AG08396 (cell line): ENCODE measurements around the gene HCK.

Experiments
- DNase-seq: peaks from one replicate; pipeline ENCODE4 v3.0.0; 2012; ENCODE audit warnings: low spot score, mixed read lengths

The HCK gene

DNA sequence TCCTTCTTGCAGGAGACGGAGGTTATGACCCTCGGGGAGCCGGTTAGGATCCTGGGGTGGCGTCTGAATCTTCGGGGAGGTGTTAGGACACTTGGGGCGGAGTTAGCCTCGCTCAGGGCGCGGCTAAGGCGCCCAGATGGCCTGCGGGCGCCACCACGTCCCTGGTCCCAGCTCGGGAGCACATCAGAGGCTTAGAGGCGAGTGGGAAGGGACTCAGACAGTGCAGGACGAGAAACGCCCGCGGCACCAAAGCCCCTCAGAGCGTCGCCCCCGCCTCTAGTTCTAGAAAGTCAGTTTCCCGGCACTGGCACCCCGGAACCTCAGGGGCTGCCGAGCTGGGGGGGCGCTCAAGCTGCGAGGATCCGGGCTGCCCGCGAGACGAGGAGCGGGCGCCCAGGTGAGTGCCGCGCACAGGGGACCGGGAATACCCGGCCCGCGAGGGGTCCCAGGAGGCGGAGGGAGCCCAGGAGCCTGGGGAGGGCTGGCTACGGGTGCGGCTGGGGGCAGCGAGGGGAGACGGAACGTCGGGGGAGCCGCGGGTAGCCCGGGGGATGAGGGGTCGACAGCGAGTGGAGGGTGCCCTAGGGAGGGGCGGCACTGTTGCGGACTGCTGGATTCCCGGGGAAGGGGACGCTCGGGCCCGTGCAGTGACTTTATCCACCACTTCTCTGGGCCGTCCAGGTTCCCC, at the start of gene HCK:
Gene HCK (plus strand): TSS at position 153 of the 688 bp plus-strand sequence.
- no peak for DNase-seq

DNA sequence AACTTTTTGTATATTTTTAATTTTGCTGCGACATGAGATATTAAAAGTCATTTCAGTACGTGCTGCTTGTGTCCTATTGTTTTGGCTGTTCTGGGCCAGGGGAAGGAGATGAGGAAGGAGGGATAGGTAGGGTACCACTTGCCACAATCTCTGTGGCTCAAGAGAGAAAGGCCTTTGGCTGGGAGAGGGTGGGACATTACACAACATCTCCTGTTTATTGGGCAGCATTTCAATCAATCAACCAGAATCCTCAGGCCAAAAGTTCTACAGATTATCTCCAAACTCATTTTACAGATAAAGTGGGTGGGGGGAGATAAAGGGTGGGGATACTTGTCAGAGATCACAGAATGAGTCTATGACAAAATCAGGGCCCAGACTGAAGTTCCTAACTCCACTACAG, 48.7 kb upstream of the HCK start:
- no peak for DNase-seq

DNA sequence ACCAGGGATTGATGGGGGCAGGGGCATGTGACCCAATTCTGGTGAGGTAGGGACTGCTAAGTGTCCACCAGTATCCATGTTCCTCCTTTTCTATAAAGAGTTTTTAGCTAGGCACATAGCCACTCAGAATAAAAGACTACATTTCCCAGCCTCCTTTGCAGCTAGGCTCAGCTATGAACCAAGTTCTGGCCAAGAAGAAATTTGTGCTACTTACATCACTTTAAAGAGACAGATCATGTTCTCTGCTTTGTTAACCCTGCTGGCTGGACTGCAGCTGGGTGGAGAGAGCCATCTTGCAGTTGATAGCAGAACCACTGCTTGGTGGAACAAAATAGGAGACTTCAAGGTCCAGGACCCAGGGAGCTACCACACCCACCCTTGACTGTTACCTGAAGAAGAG, 47.1 kb upstream of the HCK start:
- peak; percentile 60 for DNase-seq

GRCh38 chr20:32006053-32006452, 46.0 kb upstream of the HCK start:
- no peak for DNase-seq

DNA sequence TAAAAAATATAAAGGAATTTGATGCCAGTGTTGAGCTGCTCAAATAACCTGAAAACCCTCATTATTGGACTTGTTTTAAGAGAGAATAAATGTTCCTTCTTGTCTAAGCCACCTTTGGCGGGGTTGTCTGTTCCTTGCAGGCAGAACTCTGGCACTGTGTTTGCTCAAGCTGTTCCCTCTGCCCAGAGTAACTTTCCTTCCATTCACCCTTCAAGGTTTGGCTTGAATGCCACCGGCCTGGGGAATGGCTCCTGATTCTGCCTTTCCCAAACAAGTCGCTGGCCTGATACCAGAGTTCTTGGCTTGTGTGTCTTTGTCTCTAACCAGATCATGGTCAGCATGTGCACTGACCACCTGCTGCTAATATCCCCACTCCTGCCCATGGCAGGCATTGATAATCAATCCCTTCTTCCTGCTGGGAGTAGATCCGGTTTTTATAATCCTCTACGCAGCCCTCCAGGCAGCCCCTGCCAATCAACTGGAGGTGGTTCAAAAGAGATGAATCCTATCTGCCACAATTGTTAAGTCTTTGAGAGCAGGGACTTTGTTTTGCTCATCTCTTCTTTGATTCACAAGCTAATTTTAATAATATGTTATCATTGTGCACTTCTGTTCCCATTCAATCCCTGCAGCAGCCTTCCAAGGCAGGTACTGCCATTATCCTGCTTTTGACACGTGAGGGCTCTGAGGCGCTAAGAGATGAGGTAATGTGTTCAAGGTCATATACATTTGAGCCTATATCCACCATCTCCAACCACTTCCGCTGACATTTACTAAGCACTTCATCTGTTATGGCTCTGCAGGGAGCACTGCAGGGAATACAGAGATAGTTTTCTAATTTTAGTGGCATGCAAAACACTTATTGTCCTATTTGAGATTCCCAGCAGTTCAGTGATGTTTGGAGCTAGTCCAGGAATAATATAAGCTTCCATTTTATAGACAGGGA, 44.9 kb upstream of the HCK start:
- no peak for DNase-seq

GRCh38 chr20:32007787-32008616, 44.0 kb upstream of the HCK start:
- DNase-seq = no peak

GRCh38 chr20:32009564-32009963, 42.5 kb upstream of the HCK start:
- DNase-seq = no peak

DNA sequence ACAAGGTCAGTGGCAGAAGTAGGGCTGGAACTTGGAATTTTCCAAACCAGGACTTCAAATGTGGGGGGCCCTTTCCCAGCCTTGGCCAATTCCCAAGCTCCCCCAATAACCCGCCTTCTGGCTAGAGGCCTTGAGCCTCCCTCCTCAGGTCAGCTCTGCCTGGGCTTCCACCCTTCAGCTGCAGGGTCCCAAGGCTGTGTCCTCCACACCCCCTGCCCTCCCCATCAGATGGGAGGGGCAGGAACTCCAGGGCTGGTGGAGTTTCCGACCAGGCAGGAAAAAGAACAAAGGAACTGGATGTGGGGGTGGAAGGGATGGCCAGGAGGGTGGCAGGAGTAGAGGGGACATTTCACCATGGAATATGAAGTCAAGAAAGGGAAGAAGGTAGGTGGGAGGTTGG, 41.9 kb upstream of the HCK start, which contains the start of gene CCM2L:
Gene CCM2L (plus strand): TSS at position 338 of the 400 bp plus-strand sequence. CDS start 17 bp downstream, at position 355.
- no peak for DNase-seq

DNA sequence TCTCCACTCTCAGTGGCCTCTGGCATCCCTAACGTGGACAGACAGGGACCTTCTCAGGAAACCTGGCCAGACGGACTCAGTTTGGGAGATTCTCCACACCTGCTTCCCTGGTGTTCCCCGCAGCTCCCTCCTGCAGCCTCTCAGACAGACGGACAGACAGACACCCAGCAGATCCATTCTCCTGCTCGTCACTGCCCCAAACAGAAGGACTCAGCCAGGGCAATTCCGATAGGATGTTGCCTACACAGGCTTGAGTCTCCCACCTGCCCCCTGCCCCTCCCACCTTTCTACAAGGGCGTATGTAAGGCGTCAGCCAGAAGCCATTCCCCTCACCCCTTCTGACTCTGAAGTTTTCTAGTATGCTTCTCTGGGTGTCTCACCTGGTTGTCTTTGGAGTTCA, 41.4 kb upstream of the HCK start:
- no peak for DNase-seq

GRCh38 chr20:32012159-32012688, 39.8 kb upstream of the HCK start:
- no peak for DNase-seq

DNA sequence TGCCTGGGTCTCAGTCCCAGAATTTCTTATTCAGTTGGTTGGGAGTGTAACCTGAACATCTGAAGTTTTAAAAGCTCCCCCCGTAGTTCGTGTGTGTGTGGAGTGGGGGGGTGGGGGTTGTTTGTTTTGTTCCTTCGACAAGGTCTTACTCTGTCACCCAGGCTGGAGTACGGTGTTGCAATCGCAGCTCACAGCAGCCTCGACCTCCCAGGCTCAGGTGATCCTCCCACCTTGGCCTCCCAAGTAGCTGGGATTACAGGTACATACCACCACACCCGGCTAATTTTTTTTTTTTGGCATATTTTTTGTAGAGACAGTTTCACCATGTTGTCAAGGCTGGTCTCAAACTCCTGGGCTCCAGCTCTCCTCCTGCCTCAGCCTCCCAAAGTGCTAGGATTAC, 38.7 kb upstream of the HCK start:
- DNase-seq = no peak

- DNase-seq = no peak
Measured at GRCh38 chr20:32017711-32018251, 34.3 kb upstream of the HCK start.

DNA sequence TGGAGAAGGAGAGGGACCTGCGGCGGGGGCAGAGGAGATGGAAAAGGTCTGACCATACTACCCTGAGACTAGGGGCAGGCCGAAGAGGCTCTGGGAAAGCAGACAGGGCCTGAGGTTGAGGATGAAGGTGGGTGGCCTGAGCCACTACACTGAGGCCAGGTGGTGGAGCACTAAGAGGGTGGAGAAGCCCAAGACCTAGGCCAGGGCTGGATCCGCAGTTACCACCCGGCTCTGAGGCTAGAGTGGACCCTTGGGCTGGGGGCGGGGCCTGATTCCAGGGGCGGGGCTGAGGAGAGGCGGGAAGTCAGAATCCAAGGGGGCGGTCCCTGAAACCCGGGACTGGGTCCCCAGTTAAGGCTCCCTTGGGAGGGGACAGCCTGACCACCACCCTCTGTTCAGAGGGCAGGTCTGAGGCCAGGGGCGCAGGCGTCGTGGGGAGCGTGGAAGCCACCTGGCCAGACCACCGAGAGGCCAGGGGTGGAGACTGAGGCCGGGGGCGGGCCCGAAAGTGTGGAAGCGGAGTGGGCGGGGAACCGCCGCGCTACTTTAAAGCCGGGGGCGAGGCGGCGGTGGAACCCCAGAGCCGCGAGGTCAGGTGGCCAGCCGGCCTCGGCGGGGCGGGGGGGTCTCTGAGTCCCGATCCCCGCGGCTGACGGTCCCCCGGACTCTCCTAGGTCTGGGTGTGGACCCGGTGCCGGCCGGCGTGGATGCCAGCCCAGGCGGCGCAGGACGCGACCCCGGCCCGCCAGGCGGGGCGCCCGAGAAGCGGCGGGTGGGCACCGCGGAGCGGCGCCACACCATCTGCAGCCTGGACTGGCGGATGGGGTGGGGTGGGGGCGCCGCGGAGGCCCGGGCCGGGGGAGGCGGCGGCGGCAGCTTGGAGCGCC, 33.5 kb upstream of the HCK start:
- DNase-seq = peak; percentile 40

- DNase-seq = no peak
Measured at GRCh38 chr20:32019156-32019510, 32.9 kb upstream of the HCK start.

- no peak for DNase-seq
Measured at GRCh38 chr20:32019563-32020463, 32.2 kb upstream of the HCK start.

DNA sequence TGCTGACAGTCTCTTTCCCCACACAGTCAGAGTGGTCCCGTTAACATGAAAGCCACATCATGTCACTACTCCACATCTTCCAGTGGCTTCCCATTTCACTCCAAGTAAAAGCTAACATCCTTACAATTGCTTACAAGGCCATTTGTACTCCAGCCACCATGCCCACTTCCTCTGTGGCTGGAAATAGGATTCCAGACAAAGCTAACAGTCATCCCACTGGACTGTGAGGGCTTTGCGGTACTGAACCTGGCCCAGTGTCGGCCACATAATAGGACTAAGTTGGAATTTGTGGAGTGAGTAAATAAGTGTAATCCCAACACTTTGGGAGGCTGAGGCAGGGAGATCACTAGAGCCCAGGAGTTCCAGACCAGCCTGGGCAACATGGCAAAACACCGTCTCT, 31.0 kb upstream of the HCK start:
- DNase-seq = no peak

DNA sequence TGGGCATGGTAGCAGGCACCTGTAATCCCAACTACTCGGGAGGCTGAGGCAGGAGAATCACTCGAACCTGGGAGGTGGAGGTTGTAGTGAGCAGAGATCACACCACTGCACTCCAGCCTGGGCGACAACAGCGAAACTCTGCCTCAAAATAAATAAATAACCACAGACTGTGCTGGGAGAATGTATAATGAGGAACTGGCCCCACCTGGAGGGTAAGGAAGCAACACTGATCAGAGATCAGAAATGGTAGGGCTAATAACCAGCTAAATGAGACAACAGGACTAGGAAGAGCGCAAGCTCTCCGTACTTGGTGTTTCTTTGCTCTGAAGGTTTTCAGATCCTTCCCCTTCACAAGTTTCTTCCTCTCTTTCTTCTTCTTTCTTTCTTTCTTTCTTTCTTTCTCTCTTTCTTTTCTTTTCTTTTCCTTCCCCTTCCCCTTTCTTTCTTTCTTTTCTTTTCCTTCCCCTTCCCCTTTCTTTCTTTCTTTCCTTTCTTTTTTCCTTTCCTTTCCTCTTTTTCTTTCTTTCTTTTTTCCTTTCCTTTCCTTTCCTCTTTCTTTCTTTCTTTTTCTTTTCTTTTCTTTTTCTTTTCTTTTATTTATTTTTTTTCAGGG, 27.3 kb upstream of the HCK start:
- DNase-seq = no peak

DNA sequence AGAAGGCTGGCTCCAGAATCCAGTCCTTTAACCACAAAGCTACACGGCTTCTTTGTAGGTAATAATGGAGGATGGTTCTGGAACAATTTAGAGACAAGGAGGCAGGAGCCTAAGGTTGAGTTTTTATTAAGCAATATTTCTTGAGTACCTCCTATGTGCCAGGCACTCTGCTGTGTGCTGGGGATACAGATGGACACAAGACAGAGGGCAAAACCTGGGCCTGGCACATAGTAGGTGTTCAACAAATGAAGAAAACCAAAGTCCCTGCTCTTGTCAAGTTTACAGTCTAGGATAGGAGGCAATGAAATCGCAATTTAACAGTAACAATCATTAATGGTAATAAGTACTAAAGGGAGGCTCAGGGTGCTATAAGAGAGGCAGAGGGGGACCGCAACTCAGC, 24.4 kb upstream of the HCK start:
- DNase-seq = no peak

GRCh38 chr20:32028647-32029372, 23.2 kb upstream of the HCK start:
- DNase-seq = no peak
